ENCODE measurements around the gene MAPKAPK5.
"Not testable (repeated sequence)": the region's sequence is repeated elsewhere in the genome, so short reads cannot be mapped to it uniquely, and the experiment has no call there.

MAPKAPK5 gene, protein sequence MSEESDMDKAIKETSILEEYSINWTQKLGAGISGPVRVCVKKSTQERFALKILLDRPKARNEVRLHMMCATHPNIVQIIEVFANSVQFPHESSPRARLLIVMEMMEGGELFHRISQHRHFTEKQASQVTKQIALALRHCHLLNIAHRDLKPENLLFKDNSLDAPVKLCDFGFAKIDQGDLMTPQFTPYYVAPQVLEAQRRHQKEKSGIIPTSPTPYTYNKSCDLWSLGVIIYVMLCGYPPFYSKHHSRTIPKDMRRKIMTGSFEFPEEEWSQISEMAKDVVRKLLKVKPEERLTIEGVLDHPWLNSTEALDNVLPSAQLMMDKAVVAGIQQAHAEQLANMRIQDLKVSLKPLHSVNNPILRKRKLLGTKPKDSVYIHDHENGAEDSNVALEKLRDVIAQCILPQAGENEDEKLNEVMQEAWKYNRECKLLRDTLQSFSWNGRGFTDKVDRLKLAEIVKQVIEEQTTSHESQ

DNA sequence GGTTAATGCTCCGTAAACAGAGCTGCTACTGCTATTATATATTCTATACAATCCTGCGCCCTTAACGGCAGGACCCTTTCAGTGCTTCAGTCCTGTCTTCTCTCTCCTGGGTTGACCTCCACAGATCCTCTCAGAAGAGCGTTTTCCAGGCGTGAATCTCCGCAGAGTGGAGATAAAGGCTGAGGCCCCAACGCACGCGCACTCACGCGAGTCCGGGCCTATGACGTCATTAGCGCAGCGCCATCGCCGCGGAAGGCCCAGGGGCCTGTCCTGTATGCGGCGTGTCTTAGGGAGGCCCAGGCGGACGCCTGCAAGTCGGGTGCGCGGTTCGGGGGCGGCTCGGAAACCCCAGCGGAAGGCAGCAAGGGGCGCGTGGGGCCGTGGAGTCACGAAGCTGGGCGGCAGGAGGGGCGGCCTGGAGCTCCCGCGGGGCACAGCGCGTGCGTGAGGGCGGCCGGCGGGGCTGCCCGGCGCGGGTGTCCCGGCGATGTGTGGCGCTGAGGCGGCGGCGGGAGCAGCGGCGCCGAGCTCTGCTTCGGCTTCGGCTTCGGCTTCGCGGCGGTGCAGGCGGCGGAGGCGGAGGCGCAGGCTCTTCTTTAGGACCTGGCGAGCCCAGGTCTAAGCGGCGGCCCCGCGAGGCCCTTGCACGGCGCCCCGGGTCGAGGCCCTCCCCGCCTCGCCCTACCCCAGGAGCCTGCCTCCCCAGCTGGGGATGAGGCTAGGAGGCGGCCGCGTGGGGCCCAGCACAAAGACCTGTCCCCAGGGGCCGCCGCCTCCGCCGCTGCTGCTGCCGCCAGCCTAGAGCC is at the start of gene MAPKAPK5:
Gene MAPKAPK5 (plus strand): TSS at position 479 of the 806 bp plus-strand sequence. CDS start 506 bp downstream, outside the sequence.
- peak; percentile 56 for DNase-seq

DNA sequence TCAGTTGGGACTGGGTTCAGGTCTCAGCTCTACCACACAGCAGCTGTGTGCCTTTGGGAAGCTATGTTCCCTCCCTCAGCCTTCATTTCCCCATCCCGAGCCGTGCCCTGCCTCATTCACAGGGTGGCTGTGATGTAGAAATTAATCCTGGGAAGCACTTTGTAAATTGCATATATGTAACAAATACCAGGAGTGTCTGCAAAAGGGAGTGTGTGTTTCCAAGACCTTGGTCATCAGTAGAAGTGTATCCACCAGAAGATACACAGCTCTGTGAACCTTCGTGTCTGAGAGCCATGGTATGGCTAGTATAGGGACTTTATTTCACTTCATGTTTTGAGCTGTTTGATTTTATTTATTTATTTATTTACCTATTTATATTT is 49.2 kb upstream of the MAPKAPK5 start:
- DNase-seq: no peak

DNA sequence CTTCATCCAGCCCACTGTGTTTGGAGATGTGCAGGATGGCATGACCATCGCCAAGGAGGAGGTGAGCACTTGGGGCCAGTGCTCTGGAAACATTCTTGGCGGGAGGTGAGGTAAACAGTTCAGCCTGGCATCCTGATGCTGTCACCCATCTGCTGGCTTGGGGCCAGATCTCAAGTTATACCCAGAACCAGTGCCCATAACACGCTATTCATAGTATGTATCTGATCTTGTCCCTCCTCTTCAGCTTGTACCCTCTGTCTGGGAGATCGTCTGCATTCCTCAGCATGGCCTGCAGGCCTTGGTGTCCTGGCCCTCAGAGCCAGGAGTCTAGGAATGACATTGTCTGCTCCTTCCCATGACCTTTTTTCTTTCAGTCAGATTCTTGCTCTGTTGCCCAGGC is 43.8 kb upstream of the MAPKAPK5 start:
- no peak for DNase-seq

DNA sequence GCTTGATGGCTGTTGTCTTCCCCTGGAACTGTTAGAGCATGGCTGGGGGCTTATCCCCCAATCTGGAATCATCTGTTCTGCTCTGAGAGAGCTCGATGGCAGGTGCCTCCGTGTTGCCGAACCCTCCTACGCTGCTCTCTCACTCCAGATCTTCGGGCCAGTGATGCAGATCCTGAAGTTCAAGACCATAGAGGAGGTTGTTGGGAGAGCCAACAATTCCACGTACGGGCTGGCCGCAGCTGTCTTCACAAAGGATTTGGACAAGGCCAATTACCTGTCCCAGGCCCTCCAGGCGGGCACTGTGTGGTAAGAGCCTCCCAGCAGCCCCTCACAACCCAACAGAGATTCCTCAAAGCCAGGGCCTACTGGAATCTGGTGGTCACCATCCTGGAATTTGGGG is 42.3 kb upstream of the MAPKAPK5 start:
- no peak for DNase-seq

- DNase-seq: no peak
Observed at GRCh38 chr12:111803038-111803626, 38.9 kb upstream of the MAPKAPK5 start.

DNA sequence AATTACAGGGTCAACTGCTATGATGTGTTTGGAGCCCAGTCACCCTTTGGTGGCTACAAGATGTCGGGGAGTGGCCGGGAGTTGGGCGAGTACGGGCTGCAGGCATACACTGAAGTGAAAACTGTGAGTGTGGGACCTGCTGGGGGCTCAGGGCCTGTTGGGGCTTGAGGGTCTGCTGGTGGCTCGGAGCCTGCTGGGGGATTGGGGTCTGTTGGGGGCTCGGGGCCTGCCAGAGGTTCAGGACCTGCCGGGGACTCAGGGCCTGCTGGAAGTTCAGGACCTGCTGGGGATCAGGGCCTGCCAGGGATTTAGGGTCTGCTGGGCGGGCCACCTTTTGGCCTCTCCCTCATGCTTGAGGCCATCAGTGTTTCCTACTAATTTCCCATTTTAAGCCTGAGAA is 38.2 kb upstream of the MAPKAPK5 start:
- DNase-seq: no peak

- no peak for DNase-seq
Observed at GRCh38 chr12:111806304-111806703, 35.7 kb upstream of the MAPKAPK5 start.

- DNase-seq: no peak
Observed at GRCh38 chr12:111807232-111807631, 34.8 kb upstream of the MAPKAPK5 start.

GRCh38 chr12:111812881-111813741 is 28.9 kb upstream of the MAPKAPK5 start:
- DNase-seq: peak; percentile 39

- DNase-seq: no peak
Observed at GRCh38 chr12:111816065-111816615, 25.9 kb upstream of the MAPKAPK5 start.

DNA sequence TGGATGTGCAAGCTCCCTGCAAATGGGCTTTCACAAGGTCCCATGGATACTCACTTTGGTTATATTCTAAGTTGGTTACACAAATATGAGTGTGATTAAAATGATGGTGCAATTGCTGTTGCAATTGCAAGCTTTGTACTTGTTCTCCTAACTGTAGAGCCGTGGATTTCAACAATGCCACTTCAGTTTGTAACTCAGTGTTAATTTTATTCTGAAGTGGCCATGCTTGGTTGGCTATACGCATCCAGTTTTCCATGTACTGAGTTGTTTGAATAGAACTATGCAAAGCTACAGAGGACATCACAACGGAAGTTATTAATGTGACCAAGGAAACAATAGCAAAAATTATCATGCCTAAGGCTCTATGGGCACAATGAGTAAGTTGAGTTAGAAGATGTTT is 25.1 kb upstream of the MAPKAPK5 start:
- not testable (repeated sequence) for DNase-seq

GRCh38 chr12:111818340-111818739 is 23.7 kb upstream of the MAPKAPK5 start:
- no peak for DNase-seq

- no peak for DNase-seq
Observed at GRCh38 chr12:111819191-111820158, 22.6 kb upstream of the MAPKAPK5 start.

- DNase-seq: not testable (repeated sequence)
Observed at GRCh38 chr12:111820828-111821227, 21.2 kb upstream of the MAPKAPK5 start.

- no peak for DNase-seq
Observed at GRCh38 chr12:111822886-111823285, 19.1 kb upstream of the MAPKAPK5 start.

DNA sequence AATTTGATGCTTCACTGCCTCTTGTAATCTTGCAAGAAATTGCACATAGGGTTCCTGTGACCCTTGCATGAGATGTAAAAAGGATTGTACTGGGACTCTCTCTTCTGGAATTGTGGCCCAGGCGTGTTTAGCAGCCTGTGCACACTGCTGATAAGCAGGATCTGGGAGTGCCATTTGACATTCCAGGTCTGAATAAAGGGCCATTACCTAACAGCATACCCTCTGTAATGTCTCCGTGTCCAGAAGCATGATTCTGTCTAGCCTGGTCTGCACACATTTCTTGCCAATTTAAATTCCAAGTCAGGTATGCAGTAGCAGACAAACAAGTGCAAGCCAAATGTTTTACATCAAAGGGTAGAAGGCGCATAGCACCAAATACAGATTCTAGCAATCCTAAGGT is 18.1 kb upstream of the MAPKAPK5 start:
- no peak for DNase-seq

DNA sequence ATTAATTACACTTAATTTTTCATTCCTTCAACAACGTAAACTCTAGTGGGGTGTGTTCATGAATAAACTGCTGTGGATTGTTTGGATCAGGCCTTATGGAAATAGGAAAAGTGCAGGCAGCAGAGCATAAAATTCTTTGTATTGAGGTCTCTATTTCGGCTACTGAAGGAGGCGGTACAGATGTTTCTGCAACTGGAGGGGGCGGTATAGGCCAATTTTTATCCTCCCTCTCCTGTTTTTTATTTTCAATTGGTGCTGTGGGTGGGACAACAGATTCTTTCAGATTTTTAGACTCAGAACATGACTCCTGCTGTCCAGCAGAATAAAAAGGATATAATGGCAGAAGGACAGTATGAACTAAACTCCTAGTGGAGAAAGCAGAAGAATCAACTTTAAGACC is 17.7 kb upstream of the MAPKAPK5 start:
- not testable (repeated sequence) for DNase-seq

GRCh38 chr12:111825509-111825908 is 16.5 kb upstream of the MAPKAPK5 start:
- DNase-seq: no peak

GRCh38 chr12:111826316-111826715 is 15.7 kb upstream of the MAPKAPK5 start:
- DNase-seq: no peak

DNA sequence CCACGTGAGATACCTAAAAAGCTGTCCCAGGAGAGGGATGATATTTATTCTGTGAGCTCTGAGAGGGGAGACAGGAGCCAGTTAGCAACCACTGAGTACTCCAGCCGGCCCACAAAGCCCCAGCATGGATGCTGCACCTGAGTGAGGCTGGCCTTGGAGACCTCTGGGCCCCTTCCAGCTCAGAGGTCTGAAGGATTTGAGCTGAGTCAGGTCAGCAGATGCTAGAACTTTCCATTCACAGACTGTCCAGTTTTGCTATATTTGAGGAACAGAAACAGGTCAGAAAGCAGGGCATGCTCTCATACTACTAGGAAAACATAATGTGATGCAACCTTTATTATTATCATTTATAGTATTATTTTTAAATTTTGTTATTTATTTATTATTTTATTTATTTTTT is 15.0 kb upstream of the MAPKAPK5 start:
- DNase-seq: no peak

GRCh38 chr12:111827907-111828306 is 14.1 kb upstream of the MAPKAPK5 start:
- DNase-seq: no peak
